Stomach (tissue), 4 donors: ENCODE measurements around the gene APRT.

Experiments
- EP300 ChIP-seq: sonication (generic); formaldehyde crosslinking; IDR thresholded peaks from one replicate; pipeline ENCODE4 v1.6.1; 2017; ENCODE audit warnings: antibody characterized with exemption
- POLR2A ChIP-seq, 4 donors: fragments of 450-650 bp; IDR thresholded peaks; one replicate each; pipeline ENCODE4 v1.6.1; 2016; ENCODE audit warnings: antibody characterized with exemption in 4 of 4, control low read depth in 2 of 4, mild to moderate bottlenecking in 1 of 4, moderate library complexity in 1 of 4
- POLR2AphosphoS5 ChIP-seq, 3 donors: sonication (generic); formaldehyde crosslinking; IDR thresholded peaks; one replicate each; pipeline ENCODE4 v1.6.1; 2016; ENCODE audit warnings: antibody characterized with exemption in 3 of 3
- TF ChIP-seq, protein P1 (sequence below), 7 experiments: fragments of 450-650 bp in 4 of 7; fragments of 200-600 bp in 3 of 7; sonication (generic) in 3 of 7; IDR thresholded peaks; one replicate each; pipeline ENCODE4 v1.5.1; 2016 to 2019; ENCODE audit warnings: antibody characterized with exemption in 7 of 7, control low read depth in 2 of 7, mild to moderate bottlenecking in 1 of 7

GRCh38 chr16:88768071-88768783 lies 43.5 kb downstream of the APRT start:
- TF ChIP-seq, protein P1, sequence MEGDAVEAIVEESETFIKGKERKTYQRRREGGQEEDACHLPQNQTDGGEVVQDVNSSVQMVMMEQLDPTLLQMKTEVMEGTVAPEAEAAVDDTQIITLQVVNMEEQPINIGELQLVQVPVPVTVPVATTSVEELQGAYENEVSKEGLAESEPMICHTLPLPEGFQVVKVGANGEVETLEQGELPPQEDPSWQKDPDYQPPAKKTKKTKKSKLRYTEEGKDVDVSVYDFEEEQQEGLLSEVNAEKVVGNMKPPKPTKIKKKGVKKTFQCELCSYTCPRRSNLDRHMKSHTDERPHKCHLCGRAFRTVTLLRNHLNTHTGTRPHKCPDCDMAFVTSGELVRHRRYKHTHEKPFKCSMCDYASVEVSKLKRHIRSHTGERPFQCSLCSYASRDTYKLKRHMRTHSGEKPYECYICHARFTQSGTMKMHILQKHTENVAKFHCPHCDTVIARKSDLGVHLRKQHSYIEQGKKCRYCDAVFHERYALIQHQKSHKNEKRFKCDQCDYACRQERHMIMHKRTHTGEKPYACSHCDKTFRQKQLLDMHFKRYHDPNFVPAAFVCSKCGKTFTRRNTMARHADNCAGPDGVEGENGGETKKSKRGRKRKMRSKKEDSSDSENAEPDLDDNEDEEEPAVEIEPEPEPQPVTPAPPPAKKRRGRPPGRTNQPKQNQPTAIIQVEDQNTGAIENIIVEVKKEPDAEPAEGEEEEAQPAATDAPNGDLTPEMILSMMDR (IDR thresholded peaks at IDR 0.05) = no peak
- TF ChIP-seq POLR2A (IDR thresholded peaks at IDR 0.05) (no peak), POLR2AphosphoS5 (IDR thresholded peaks at IDR 0.05) (no peak), EP300 (no peak)
